DMS53 treated with DMSO at 0.1 percent for 48 hours (cell line): ENCODE results near the gene NUP210L.

Experiments
- DNase-seq: peaks from one replicate; lab custom pipeline; 2025; ENCODE audit not compliant: unreplicated experiment; lab: John Stamatoyannopoulos, UW

Gene NUP210L

GRCh38 chr1:153968000-153968363 is 186.9 kb downstream of the NUP210L start:
- peak; percentile 43 for DNase-seq

GRCh38 chr1:153967107-153967999 is 187.5 kb downstream of the NUP210L start, which contains the start of gene CREB3L4:
TSS of gene CREB3L4 (plus strand) at chr1:153967902. CDS start at chr1:153968526, 624 bp downstream.
- DNase-seq = peak; percentile 96

- DNase-seq = no peak
Measured at GRCh38 chr1:153963850-153964331, 191.0 kb downstream of the NUP210L start.

- DNase-seq = peak; percentile 90
Measured at GRCh38 chr1:153963030-153963849, 191.6 kb downstream of the NUP210L start, which contains the start of gene SLC39A1. TSS of gene SLC39A1 (minus strand) at chr1:153963537. CDS start at chr1:153962715, 822 bp downstream.

GRCh38 chr1:153962088-153963029 is 192.5 kb downstream of the NUP210L start:
- peak; percentile 16 for DNase-seq

- no peak for DNase-seq
Measured at GRCh38 chr1:153961421-153961820, 193.5 kb downstream of the NUP210L start.

GRCh38 chr1:153960206-153960605 is 194.7 kb downstream of the NUP210L start:
- DNase-seq = no peak

- DNase-seq = no peak
Measured at GRCh38 chr1:153959454-153959853, 195.4 kb downstream of the NUP210L start.

GRCh38 chr1:153958961-153959260 is 196.0 kb downstream of the NUP210L start:
- no peak for DNase-seq

- DNase-seq = peak; percentile 98
Measured at GRCh38 chr1:153958111-153958960, 196.5 kb downstream of the NUP210L start, which contains the start of gene CRTC2. TSS of gene CRTC2 (minus strand) at chr1:153958612. CDS start at chr1:153958497, 115 bp downstream.

GRCh38 chr1:153957744-153958110 is 197.1 kb downstream of the NUP210L start:
- DNase-seq = no peak

GRCh38 chr1:153956997-153957715 is 197.7 kb downstream of the NUP210L start:
- no peak for DNase-seq

- no peak for DNase-seq
Measured at GRCh38 chr1:153954826-153955225, 200.0 kb downstream of the NUP210L start.

GRCh38 chr1:153953859-153954365 is 201.0 kb downstream of the NUP210L start:
- DNase-seq = no peak

- DNase-seq = no peak
Measured at GRCh38 chr1:153951801-153952200, 203.1 kb downstream of the NUP210L start.

GRCh38 chr1:153951183-153951582 is 203.7 kb downstream of the NUP210L start:
- DNase-seq = no peak

GRCh38 chr1:153946622-153947241 is 208.1 kb downstream of the NUP210L start, which contains the start of gene DENND4B:
TSS of gene DENND4B (minus strand) at chr1:153946718. CDS start at chr1:153944374, 2,344 bp downstream.
- peak; percentile 77 for DNase-seq
